GM18508 (cell line): Measurements from ENCODE around the gene FGF19.

Source experiments
- ATAC-seq: cut with Tn5 transposase; IDR thresholded peaks from one replicate; pipeline ENCODE4 v1.9.1; 2021; ENCODE audit warnings: moderate number of reproducible peaks; ENCODE audit not compliant: insufficient read depth, unreplicated experiment

The FGF19 gene

GRCh38 chr11:69703768-69704507, at the start of gene FGF19:
FGF19 (minus strand) TSS chr11:69704022; CDS start chr11:69703876, 146 bp downstream.
- ATAC-seq, result no peak

- ATAC-seq, result no peak
Measured at GRCh38 chr11:69752890-69753289, 49.1 kb upstream of the FGF19 start.

- no peak for ATAC-seq
Measured at GRCh38 chr11:69750875-69751597, 47.2 kb upstream of the FGF19 start.

GRCh38 chr11:69750108-69750850, 46.5 kb upstream of the FGF19 start:
- ATAC-seq, result no peak

- ATAC-seq, result no peak
Measured at GRCh38 chr11:69748637-69749036, 44.8 kb upstream of the FGF19 start.

- ATAC-seq, result no peak
Measured at GRCh38 chr11:69746752-69747742, 43.2 kb upstream of the FGF19 start.

- no peak for ATAC-seq
Measured at GRCh38 chr11:69746140-69746539, 42.3 kb upstream of the FGF19 start.

GRCh38 chr11:69745201-69745600, 41.4 kb upstream of the FGF19 start:
- ATAC-seq, result no peak

GRCh38 chr11:69744435-69744834, 40.6 kb upstream of the FGF19 start:
- no peak for ATAC-seq

- no peak for ATAC-seq
Measured at GRCh38 chr11:69734841-69735240, 31.0 kb upstream of the FGF19 start.

- no peak for ATAC-seq
Measured at GRCh38 chr11:69734367-69734766, 30.5 kb upstream of the FGF19 start.

- no peak for ATAC-seq
Measured at GRCh38 chr11:69732910-69733309, 29.1 kb upstream of the FGF19 start.

- ATAC-seq, result no peak
Measured at GRCh38 chr11:69731110-69731509, 27.3 kb upstream of the FGF19 start.

- no peak for ATAC-seq
Measured at GRCh38 chr11:69730500-69730899, 26.7 kb upstream of the FGF19 start.

- ATAC-seq, result no peak
Measured at GRCh38 chr11:69729252-69729651, 25.4 kb upstream of the FGF19 start.

GRCh38 chr11:69727266-69727665, 23.4 kb upstream of the FGF19 start:
- no peak for ATAC-seq

GRCh38 chr11:69726481-69726880, 22.7 kb upstream of the FGF19 start:
- ATAC-seq, result no peak

- no peak for ATAC-seq
Measured at GRCh38 chr11:69726019-69726418, 22.2 kb upstream of the FGF19 start.

GRCh38 chr11:69721745-69722144, 17.9 kb upstream of the FGF19 start:
- ATAC-seq, result no peak

GRCh38 chr11:69721106-69721505, 17.3 kb upstream of the FGF19 start:
- no peak for ATAC-seq
